K562 (cell line): Measurements from ENCODE around the gene TACC3. TPM values are rescaled to one million over a fixed set of nuclear protein-coding genes. Genes with fewer than 3 reads are reported as not detected.

Experiments used
- ARNT ChIP-seq, 2 experiments: fragments of 450-650 bp; IDR thresholded peaks; 2 replicates each; pipeline ENCODE4 v1.6.1; 2016; ENCODE audit warnings: mild to moderate bottlenecking in 1 of 2
- CBFA2T2 ChIP-seq: fragments of 450-650 bp; conservative IDR thresholded peaks from 2 replicates; pipeline ENCODE4 v1.6.1; 2017; ENCODE audit warnings: mild to moderate bottlenecking
- CCAR2 ChIP-seq: fragments of 200-400 bp; formaldehyde crosslinking; IDR thresholded peaks from 2 replicates; pipeline ENCODE4 v1.6.1; 2017; ENCODE audit warnings: mild to moderate bottlenecking, low read depth, low read length
- FOS ChIP-seq: IDR thresholded peaks from 3 replicates; pipeline ENCODE4 v1.6.1; 2011; ENCODE audit not compliant: insufficient read length; ENCODE audit errors: extremely low read depth
- GABPB1 ChIP-seq: sonication (generic); formaldehyde crosslinking; IDR thresholded peaks from 2 replicates; pipeline ENCODE4 v1.8.0; 2022; ENCODE audit warnings: mild to moderate bottlenecking, missing genetic modification reagents
- HCFC1 ChIP-seq: IDR thresholded peaks from 2 replicates; pipeline ENCODE4 v1.6.1; 2012; ENCODE audit warnings: low read depth, low read length, improper control_type of control experiment
- HNRNPH1 ChIP-seq: fragments of 200-400 bp; formaldehyde crosslinking; optimal IDR thresholded peaks from 2 replicates; pipeline ENCODE3; 2017; ENCODE audit warnings: low read depth, mild to moderate bottlenecking, low read length, moderate library complexity
- HNRNPLL ChIP-seq: fragments of 200-400 bp; formaldehyde crosslinking; IDR thresholded peaks from 2 replicates; pipeline ENCODE4 v1.6.1; 2017; ENCODE audit warnings: low read length, low read depth, mild to moderate bottlenecking; ENCODE audit not compliant: poor library complexity, severe bottlenecking
- ILF3 ChIP-seq: fragments of 450-650 bp; IDR thresholded peaks from 2 replicates; pipeline ENCODE4 v1.6.1; 2018; ENCODE audit warnings: antibody characterized with exemption, mild to moderate bottlenecking, moderate library complexity, borderline replicate concordance
- JUNB ChIP-seq: fragments of 450-650 bp; formaldehyde crosslinking; conservative IDR thresholded peaks from 2 replicates; pipeline ENCODE4 v1.4.0; 2020; ENCODE audit warnings: mild to moderate bottlenecking
- MYC ChIP-seq, 2 experiments: fragments of 250-450 bp in 1 of 2; sonication (Bioruptor Pico) in 1 of 2; IDR thresholded peaks; 2 replicates each; pipeline versions ENCODE4 v1.5.1 to v1.6.1; 2012 to 2021; ENCODE audit warnings: low read depth in 2 of 2, borderline replicate concordance in 1 of 2, improper control_type of control experiment in 1 of 2, low read length in 1 of 2, mild to moderate bottlenecking in 1 of 2, moderate library complexity in 1 of 2
- NCOA6 ChIP-seq: fragments of 450-650 bp; IDR thresholded peaks from 2 replicates; pipeline ENCODE4 v1.6.1; 2017; ENCODE audit warnings: mild to moderate bottlenecking
- NONO ChIP-seq, 2 experiments: fragments of 200-400 bp in 1 of 2; fragments of 450-650 bp in 1 of 2; formaldehyde crosslinking in 1 of 2; IDR thresholded peaks; 2 replicates each; pipeline ENCODE4 v1.6.1; 2017; ENCODE audit warnings: low read depth in 2 of 2, mild to moderate bottlenecking in 2 of 2, moderate library complexity in 2 of 2, low read length in 1 of 2
- OTX1 ChIP-seq: fragments of 450-650 bp; formaldehyde crosslinking; IDR thresholded peaks from 2 replicates; pipeline ENCODE4 v1.4.0; 2022; ENCODE audit warnings: mild to moderate bottlenecking
- POLR2H ChIP-seq: IDR thresholded peaks from 2 replicates; pipeline ENCODE4 v1.6.1; 2016; ENCODE audit warnings: missing genetic modification characterization, low read depth, mild to moderate bottlenecking, control low read depth, missing compliant biosample characterization, moderate library complexity
- PREB ChIP-seq: sonication (generic); formaldehyde crosslinking; IDR thresholded peaks from 2 replicates; pipeline ENCODE4 v1.8.1; 2023; ENCODE audit warnings: mild to moderate bottlenecking, missing genetic modification reagents
- RB1 ChIP-seq: fragments of 450-650 bp; IDR thresholded peaks from 2 replicates; pipeline ENCODE4 v1.6.1; 2017; ENCODE audit warnings: low read depth, mild to moderate bottlenecking
- RBM39 ChIP-seq: fragments of 200-400 bp; formaldehyde crosslinking; optimal IDR thresholded peaks from 2 replicates; pipeline ENCODE3; 2018; ENCODE audit warnings: low read depth, low read length
- SUPT5H ChIP-seq: fragments of 450-650 bp; IDR thresholded peaks from 2 replicates; pipeline ENCODE4 v1.6.1; 2016
- TCFL5 ChIP-seq: fragments of 250-450 bp; sonication (Bioruptor Pico); conservative IDR thresholded peaks from 2 replicates; pipeline ENCODE4 v1.6.1; 2021; ENCODE audit warnings: mild to moderate bottlenecking, moderate library complexity, matching md5 sums
- ZNF551 ChIP-seq: fragments of 250-450 bp; sonication (Bioruptor Pico); IDR thresholded peaks from 2 replicates; pipeline ENCODE4 v1.5.0; 2021; ENCODE audit warnings: mild to moderate bottlenecking, moderate library complexity
- ZNF717 ChIP-seq: fragments of 250-450 bp; sonication (Bioruptor Pico); IDR thresholded peaks from 2 replicates; pipeline ENCODE4 v1.5.0; 2021
- ZSCAN32 ChIP-seq: fragments of 450-650 bp; formaldehyde crosslinking; IDR thresholded peaks from 2 replicates; pipeline ENCODE4 v1.4.0; 2020; ENCODE audit warnings: mild to moderate bottlenecking, moderate library complexity
- polyA plus RNA-seq, 8 experiments: library from polyadenylated mRNA; depleted of rRNA in 4 of 8; stranded (reverse) in 5 of 8; unstranded in 3 of 8; fragments of >200 nt; fragmentation: Nextera tagmentation in 2 of 8; fragmentation: Illumina TruSeq in 1 of 8; extraction: Ambion mirVana in 2 of 8; extraction: Trizol in 1 of 8; gene quantifications; 2 replicates each; pipeline versions ENCODE4 v1.2.1 to v1.2.3, GENCODE V29; 2011 to 2014; ENCODE audit warnings: inconsistent platforms in 1 of 8, missing spikeins in 1 of 8
- total RNA-seq, 7 experiments: library from RNA; depleted of rRNA in 6 of 7; stranded (reverse); fragments of >200 nt in 6 of 7; fragmentation: Illumina TruSeq in 2 of 7; extraction: Trizol in 2 of 7; gene quantifications; 2 replicates each; pipeline versions ENCODE4 v1.2.1 to v1.2.3, GENCODE V29; 2011 to 2021; ENCODE audit warnings: low replicate concordance in 1 of 7
- TF ChIP-seq, protein P1 (sequence below): sonication (generic); formaldehyde crosslinking; IDR thresholded peaks from 2 replicates; pipeline ENCODE4 v1.8.1; 2023; ENCODE audit warnings: mild to moderate bottlenecking, missing genetic modification reagents
- TF ChIP-seq, protein P2 (sequence below): fragments of 450-650 bp; IDR thresholded peaks from 2 replicates; pipeline ENCODE4 v1.7.0; 2016; ENCODE audit warnings: borderline replicate concordance

The TACC3 gene
- total and polyA plus RNA-seq, 9 of the 15 experiments (the other 6 are each of a cell fraction or from before 2014, with no cell fraction given) = 1.9 to 122 (median 55.6) TPM

GRCh38 chr4:1720163-1720983 lies 948 bp upstream of the TACC3 start (continued):
- TF ChIP-seq PREB (CRISPR knock-in tag) = no peak
- no peak for TF ChIP-seq HCFC1
- TF ChIP-seq NONO (IDR thresholded peaks at IDR 0.05; ENCODE audit: low read depth in 2 of 2, low read length in 1 of 2) = peak in 1 of 2 experiments; percentile 43; a peak in 1 of 4 replicates
- TF ChIP-seq ZNF551 (CRISPR knock-in tag) = no peak
- no peak for TF ChIP-seq HNRNPH1
- TF ChIP-seq, protein P1, sequence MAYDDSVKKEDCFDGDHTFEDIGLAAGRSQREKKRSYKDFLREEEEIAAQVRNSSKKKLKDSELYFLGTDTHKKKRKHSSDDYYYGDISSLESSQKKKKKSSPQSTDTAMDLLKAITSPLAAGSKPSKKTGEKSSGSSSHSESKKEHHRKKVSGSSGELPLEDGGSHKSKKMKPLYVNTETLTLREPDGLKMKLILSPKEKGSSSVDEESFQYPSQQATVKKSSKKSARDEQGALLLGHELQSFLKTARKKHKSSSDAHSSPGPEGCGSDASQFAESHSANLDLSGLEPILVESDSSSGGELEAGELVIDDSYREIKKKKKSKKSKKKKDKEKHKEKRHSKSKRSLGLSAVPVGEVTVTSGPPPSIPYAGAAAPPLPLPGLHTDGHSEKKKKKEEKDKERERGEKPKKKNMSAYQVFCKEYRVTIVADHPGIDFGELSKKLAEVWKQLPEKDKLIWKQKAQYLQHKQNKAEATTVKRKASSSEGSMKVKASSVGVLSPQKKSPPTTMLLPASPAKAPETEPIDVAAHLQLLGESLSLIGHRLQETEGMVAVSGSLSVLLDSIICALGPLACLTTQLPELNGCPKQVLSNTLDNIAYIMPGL = no peak
- no peak for TF ChIP-seq JUNB
- no peak for TF ChIP-seq ARNT (IDR thresholded peaks at IDR 0.05)
- no peak for TF ChIP-seq NCOA6
- TF ChIP-seq MYC (IDR thresholded peaks at IDR 0.05; ENCODE audit: low read depth, low read length) = peak; percentile 73
- TF ChIP-seq MYC (CRISPR knock-in tag; IDR thresholded peaks at IDR 0.05; ENCODE audit: borderline replicate concordance, low read depth) = peak; percentile 60; the same call in 1 of the 2 replicates
- TF ChIP-seq ILF3 = no peak
- no peak for TF ChIP-seq FOS
- peak; percentile 52 for TF ChIP-seq SUPT5H
- TF ChIP-seq RBM39 = no peak
- TF ChIP-seq OTX1 = peak; percentile 67; the same call in 1 of the 2 replicates
- no peak for TF ChIP-seq ZNF717 (CRISPR knock-in tag)
- no peak for TF ChIP-seq ZSCAN32 (CRISPR knock-in tag)
- TF ChIP-seq, protein P2, sequence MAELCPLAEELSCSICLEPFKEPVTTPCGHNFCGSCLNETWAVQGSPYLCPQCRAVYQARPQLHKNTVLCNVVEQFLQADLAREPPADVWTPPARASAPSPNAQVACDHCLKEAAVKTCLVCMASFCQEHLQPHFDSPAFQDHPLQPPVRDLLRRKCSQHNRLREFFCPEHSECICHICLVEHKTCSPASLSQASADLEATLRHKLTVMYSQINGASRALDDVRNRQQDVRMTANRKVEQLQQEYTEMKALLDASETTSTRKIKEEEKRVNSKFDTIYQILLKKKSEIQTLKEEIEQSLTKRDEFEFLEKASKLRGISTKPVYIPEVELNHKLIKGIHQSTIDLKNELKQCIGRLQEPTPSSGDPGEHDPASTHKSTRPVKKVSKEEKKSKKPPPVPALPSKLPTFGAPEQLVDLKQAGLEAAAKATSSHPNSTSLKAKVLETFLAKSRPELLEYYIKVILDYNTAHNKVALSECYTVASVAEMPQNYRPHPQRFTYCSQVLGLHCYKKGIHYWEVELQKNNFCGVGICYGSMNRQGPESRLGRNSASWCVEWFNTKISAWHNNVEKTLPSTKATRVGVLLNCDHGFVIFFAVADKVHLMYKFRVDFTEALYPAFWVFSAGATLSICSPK = no peak
- TF ChIP-seq POLR2H = no peak
- no peak for TF ChIP-seq TCFL5 (CRISPR knock-in tag)
- TF ChIP-seq RB1 = peak; percentile 80; the same call in 1 of the 2 replicates
- no peak for TF ChIP-seq CCAR2
- TF ChIP-seq CBFA2T2 = 0 out of 2 replicates have a peak, but pooled peaks have one; percentile 11
- TF ChIP-seq HNRNPLL = no peak
- no peak; the same call in 1 of the 2 replicates for TF ChIP-seq GABPB1 (CRISPR knock-in tag)
